Right cardiac atrium (tissue), 5 donors: ENCODE results near the gene SLC2A14. TPM values are rescaled to one million over a fixed set of nuclear protein-coding genes. Genes with fewer than 3 reads are reported as not detected.
"Not testable (repeated sequence)": the region's sequence is repeated elsewhere in the genome, so short reads cannot be mapped to it uniquely, and the experiment has no call there.

Experiments used
- ATAC-seq, 2 donors: fragments of 200-7000 bp; cut with Tn5 transposase; one replicate each; pipeline versions ENCODE4 v1.8.0 to v1.9.1; 2020; ENCODE audit warnings: moderate library complexity in 2 of 2, mild to moderate bottlenecking in 1 of 2
- DNase-seq, 3 donors: peaks; one replicate each; pipeline ENCODE4 v3.0.0-alpha.2; 2020
- H3K27ac ChIP-seq: one replicate; pipeline ENCODE4 v1.5.1; 2013; ENCODE audit warnings: mild to moderate bottlenecking, low read length, control low read depth, moderate library complexity
- H3K27me3 ChIP-seq: one replicate; pipeline ENCODE4 v1.6.1; 2013; ENCODE audit not compliant: control insufficient read depth, insufficient read depth
- H3K4me1 ChIP-seq: one replicate; pipeline ENCODE4 v1.6.1; 2013; ENCODE audit warnings: low read length; ENCODE audit not compliant: control insufficient read depth, insufficient read depth
- H3K4me3 ChIP-seq: one replicate; pipeline ENCODE4 v1.5.1; 2013; ENCODE audit warnings: low read length, control low read depth
- H3K9me3 ChIP-seq: one replicate; pipeline ENCODE4 v1.6.1; 2013; ENCODE audit warnings: low read length; ENCODE audit not compliant: control insufficient read depth
- WGBS: extraction: QIAGEN DNeasy Blood & Tissue Kit; methylation state at CpG from one replicate; pipeline ENCODE4 v1.1.7; 2013; 5-methylcytosine and 5-hydroxymethylcytosine counted together
- intact Hi-C, 4 donors: fragments of 100-400 bp; cut with DNase I; formaldehyde crosslinking; loops; one replicate each; pipeline versions ENCODE4 v1.11.0 to v1.14.0; 2022 to 2023
- polyA plus RNA-seq: library from polyadenylated mRNA; stranded (reverse); fragments of 200-250 nt; gene quantifications from one replicate; pipeline ENCODE4 v1.2.3, GENCODE V29; 2013
- total RNA-seq, 4 donors: library from RNA; stranded (reverse); fragmentation: NEBNext Ultra II Directional; extraction: Animal tissue kit (Norgen Biotek cat#: 25700); gene quantifications; one replicate each; pipeline ENCODE4 v1.2.1, GENCODE V29; 2021
- donor health status: healthy with polysubstance abuse.
- donor health status: DM: no; HTN: yes; CAD: no.
- donor health status: DM: no; HTN: no; CAD: no.
- donor health status: DM: no; HTN: yes; CAD: no; lungs with severe emphysema.
- donor health status: DM: yes; HTN: yes; CAD: no.

SLC2A14 gene
- total and polyA plus RNA-seq, 5 donors: 1.4 TPM; not detected in 4

DNA sequence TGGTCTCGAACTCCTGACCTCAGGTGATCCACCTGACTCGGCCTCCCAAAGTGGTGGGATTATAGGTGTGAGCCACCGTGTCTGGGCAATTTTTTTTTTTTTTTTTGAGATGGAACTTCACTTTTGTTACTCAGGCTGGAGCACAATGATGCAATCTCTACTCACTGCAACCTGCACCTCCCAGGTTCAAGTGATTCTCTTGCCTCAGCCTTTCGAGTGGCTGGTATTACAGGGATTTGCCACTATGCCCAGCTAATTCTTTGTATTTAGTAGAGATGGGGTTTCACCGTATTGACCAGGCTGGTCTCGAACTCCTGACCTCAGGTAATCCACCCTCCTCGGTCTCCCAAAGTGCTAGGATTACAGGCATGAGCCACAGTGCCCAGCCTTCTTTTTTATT lies 75.4 kb downstream of the SLC2A14 start:
- H3K27ac ChIP-seq, intact Hi-C loops, ATAC-seq, H3K4me1 ChIP-seq, H3K27me3 ChIP-seq, H3K4me3 ChIP-seq, DNase-seq, H3K9me3 ChIP-seq: not testable (repeated sequence)
- 89% methylated on average over 7 of the region's 7 CpGs for WGBS

DNA sequence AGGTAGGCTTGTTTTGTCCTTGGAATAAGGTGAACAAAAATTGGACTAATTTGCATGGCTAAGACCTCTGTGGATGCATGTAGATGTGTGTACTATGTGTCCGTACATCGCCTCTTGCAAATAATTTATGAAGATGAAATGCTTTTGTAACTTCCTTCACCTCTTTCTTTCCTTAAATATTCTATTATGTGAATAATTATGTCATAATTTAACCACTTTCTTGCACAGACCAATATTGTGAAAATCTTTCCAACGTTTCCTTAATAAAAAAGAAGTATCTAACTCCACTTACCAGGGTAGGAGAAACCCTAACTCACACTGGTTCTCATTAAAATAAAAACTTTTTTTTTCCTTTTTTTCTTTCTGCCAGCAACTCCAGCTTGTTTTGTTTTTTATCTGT lies 79.5 kb downstream of the SLC2A14 start:
- 51% methylated on average over 3 of the region's 3 CpGs for WGBS

DNA sequence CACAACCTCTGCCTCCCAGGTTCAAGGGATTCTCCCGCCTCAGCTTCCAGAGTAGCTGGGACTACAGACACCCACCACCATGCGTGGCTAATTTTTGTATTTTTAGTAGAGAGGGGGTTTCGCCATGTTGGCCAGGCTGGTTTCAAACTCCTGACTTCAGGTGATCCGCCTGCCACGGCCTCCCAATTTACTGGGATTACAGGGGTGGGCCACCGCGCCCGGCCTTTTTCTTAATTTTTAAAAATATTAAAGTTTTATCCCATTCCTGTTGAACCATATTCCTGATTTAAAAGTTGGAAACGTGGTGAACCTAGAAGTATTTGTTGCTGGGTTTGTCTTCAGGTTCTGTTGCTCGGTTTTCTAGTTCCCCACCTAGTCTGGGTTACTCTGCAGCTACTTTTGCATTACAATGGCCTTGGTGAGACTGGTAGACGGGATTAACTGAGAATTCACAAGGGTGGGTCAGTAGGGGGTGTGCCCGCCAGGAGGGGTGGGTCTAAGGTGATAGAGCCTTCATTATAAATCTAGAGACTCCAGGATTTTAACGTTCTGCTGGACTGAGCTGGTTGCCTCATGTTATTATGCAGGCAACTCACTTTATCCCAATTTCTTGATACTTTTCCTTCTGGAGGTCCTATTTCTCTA lies 83.7 kb downstream of the SLC2A14 start, which contains the start of gene NANOG:
NANOG (plus strand) TSS at position 519 of the 645 bp plus-strand sequence. CDS start 213 bp downstream, outside the sequence.
- H3K4me3 ChIP-seq, H3K27ac ChIP-seq, H3K27me3 ChIP-seq, H3K4me1 ChIP-seq, intact Hi-C loops, DNase-seq, H3K9me3 ChIP-seq, ATAC-seq: not testable (repeated sequence)
- 65% methylated on average over 13 of the region's 13 CpGs for WGBS

More for the DNA sequence above, 79.5 kb downstream of the SLC2A14 start:
- intact Hi-C loops: no loop called here
- H3K4me1 ChIP-seq: no peaks in the 10 kb centered on the region
- no peak overlapping the region for H3K27ac ChIP-seq
- no peak overlapping the region for H3K4me3 ChIP-seq
- ATAC-seq (no peak), DNase-seq (no peak)
- H3K27me3 ChIP-seq: no peaks in the 10 kb centered on the region
- H3K9me3 ChIP-seq: no peaks in the 10 kb centered on the region

DNA sequence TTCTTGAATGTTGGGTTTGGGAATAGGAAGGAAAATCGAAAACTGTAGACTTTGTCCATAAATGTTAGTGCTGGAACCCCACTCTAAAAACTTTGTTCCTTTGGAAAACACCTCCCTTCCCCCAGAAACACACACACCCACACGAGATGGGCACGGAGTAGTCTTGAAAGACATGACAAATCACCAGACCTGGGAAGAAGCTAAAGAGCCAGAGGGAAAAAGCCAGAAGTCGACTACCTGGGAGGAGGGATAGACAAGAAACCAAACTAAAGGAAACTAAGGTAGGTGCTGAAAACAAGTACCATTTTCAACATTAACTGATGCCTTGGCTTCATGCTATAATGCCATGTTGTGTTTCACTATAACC lies 84.4 kb downstream of the SLC2A14 start:
- H3K9me3 ChIP-seq: no peaks in the 10 kb centered on the region
- 27% methylated on average over 4 of the region's 4 CpGs for WGBS

DNA sequence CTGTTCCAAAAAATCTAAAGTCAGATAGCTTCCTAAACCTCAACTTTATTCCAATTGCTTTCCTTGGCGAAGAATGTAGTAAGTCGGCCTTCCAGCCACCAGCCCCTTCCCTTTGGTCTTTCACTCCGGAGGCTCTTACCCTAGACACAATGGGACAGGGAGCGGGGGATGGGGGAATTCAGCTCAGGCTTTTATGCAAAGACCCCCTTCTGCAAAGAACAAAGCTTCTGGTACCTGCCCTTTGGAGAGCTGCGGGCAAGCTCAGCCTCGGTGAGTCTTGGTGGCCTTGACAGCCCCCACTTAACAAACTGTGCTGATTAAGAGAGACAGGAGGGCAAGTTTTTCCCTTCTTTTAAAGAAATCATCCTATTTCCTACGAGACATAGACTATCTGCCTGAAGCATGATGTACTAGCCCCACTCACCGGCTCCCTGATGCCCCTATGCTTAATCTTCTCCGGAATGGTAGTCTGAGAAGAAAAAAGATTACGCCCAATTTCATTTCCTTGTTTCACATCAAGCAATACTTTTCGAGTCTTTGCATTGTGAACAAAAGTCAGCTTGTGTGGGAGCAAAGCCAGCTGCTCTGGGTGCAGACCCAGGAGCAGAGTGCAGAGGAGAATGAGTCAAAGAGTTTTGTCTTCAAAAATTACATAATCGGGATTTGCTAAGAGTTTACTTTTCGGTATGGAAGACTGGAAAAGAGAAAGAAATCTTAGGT lies 85.0 kb downstream of the SLC2A14 start:
- Histone ChIP-seq H3K4me1 (no peaks in the 10 kb centered on the region), H3K27ac (no peak overlapping the region), H3K4me3 (no peak overlapping the region), H3K9me3 (no peaks in the 10 kb centered on the region), H3K27me3 (no peaks in the 10 kb centered on the region)
- DNase-seq (no peak), ATAC-seq (no peak)
- intact Hi-C loops: no loop called here
- 28% methylated on average over 13 of the region's 13 CpGs for WGBS

More for the DNA sequence above, 84.4 kb downstream of the SLC2A14 start:
- intact Hi-C loops: no loop called here
- Histone ChIP-seq H3K27ac (no peak overlapping the region), H3K4me3 (no peak overlapping the region), H3K4me1 (no peaks in the 10 kb centered on the region), H3K27me3 (no peaks in the 10 kb centered on the region)
- DNase-seq (no peak), ATAC-seq (no peak)

DNA sequence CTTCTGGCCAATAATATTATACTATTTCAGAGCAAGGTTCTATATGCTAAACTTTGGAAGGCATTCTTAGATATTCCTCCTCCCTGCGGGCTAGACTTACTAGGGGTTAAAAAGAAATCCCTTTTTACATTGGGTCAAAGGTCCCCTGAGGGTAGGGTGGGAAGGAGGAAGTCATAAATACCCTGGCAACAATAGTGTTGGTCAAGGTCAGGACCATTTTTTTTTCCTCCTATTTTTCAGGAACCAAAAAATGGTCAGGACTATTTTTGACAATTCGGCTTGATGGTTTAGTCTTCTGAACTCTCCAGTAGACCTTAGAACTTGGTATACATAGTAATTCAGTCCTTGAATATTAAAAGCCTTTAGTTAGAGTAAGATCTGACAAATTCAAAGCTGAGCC lies 88.0 kb downstream of the SLC2A14 start:
- Histone ChIP-seq H3K4me1 (no peaks in the 10 kb centered on the region), H3K27me3 (no peaks in the 10 kb centered on the region), H3K4me3 (no peak overlapping the region), H3K9me3 (no peaks in the 10 kb centered on the region), H3K27ac (no peak overlapping the region)
- intact Hi-C loops: no loop called here
- DNase-seq: no peak
- no peak for ATAC-seq
- 61% methylated on average over 2 of the region's 2 CpGs for WGBS

DNA sequence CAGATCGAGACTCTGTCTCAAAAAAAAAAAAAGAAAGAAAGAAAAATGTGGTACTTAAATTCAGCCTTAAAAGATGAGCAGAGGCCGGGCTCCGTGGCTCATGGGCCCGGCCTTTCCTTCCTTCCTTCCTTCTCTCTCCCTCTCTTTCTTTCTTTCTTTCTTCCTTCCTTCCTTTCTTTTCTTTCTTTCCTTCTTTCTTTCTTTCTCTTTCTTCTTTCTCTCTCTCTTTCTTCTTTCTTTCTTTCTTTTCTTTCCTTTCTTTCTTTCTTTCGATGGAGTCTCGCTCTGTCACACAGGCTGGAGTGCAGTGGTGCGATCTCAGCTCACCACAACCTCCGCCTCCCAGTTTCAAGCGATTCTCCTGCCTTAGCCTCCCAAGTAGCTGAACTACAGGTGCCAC lies 89.3 kb downstream of the SLC2A14 start:
- intact Hi-C loops, H3K9me3 ChIP-seq, DNase-seq, H3K27ac ChIP-seq, H3K27me3 ChIP-seq, ATAC-seq, H3K4me3 ChIP-seq, H3K4me1 ChIP-seq: not testable (repeated sequence)
- 79% methylated on average over 9 of the region's 9 CpGs for WGBS

DNA sequence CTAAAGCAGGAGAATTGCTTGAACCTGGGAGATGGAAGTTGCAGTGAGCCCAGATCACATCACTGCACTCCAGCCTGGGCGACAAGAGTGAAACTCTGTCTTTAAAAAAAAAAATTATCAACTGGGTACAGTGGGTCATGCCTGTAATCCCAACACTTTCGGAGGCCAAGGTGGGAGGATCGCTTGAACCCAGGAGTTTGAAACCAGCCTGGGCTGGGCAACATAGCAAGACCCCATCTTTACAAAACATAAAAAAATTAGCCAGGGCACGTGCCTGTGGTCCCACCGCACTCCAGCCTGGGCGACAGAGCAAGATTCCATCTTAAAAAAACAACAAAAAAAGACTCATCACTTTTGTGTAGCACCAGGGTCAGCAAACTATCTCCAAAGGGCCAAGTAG lies 90.7 kb downstream of the SLC2A14 start:
- intact Hi-C loops: no loop called here
- no peak overlapping the region for H3K27ac ChIP-seq
- no peak overlapping the region for H3K4me3 ChIP-seq
- no peaks in the 10 kb centered on the region for H3K4me1 ChIP-seq
- 85% methylated on average over 6 of the region's 6 CpGs for WGBS
- no peaks in the 10 kb centered on the region for H3K27me3 ChIP-seq
- ATAC-seq (no peak), DNase-seq (no peak)
- no peaks in the 10 kb centered on the region for H3K9me3 ChIP-seq

DNA sequence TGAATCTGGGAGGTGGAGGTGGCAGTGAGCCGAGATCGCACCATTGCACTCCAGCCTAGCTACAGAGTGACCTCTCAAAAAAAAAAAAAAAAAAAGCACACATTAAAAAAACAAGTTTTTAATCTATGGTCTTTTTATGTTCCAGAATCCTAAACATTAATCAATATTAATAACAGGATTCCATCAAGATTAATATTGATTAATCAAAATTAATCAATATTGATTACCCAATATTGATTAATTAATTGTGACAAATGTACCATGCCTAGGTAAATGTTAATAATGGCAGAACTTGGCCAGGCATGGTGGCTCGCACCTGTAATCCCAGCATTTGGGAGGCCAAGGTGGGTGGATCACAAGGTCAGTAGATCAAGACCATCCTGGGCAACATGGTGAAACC lies 91.4 kb downstream of the SLC2A14 start:
- no peak for ATAC-seq
- H3K4me3 ChIP-seq: no peak overlapping the region
- no peaks in the 10 kb centered on the region for H3K4me1 ChIP-seq

DNA sequence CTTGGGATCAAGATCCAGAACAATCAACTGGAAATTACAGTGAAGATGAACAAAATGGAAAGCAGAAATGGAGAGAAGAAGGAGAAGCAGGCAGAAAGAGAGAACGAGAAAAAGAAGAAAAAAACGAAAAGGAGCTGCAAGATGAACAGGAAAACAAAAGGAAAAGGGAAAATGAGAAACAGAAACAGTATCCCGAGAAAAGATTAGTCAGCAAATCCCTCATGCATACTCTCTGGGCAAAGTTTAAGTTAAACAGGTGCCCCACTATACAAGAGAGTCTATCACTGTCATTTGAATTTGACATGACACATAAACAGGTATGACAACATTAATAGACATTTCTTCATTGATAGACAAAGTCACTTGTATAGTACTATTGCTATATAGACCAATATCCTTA lies 102.7 kb downstream of the SLC2A14 start:
- Histone ChIP-seq H3K27ac (no peak overlapping the region), H3K4me3 (no peak overlapping the region), H3K4me1 (no peaks in the 10 kb centered on the region), H3K9me3 (no peaks in the 10 kb centered on the region), H3K27me3 (no peaks in the 10 kb centered on the region)
- DNase-seq (no peak), ATAC-seq (no peak)
- intact Hi-C loops: no loop called here
- WGBS: 57% methylated on average over 3 of the region's 3 CpGs

More for the DNA sequence above, 91.4 kb downstream of the SLC2A14 start:
- intact Hi-C loops: no loop called here
- Histone ChIP-seq H3K27ac (no peak overlapping the region), H3K9me3 (no peaks in the 10 kb centered on the region), H3K27me3 (no peaks in the 10 kb centered on the region)
- 81% methylated on average over 3 of the region's 3 CpGs for WGBS
- DNase-seq: no peak
